GM12801 (cell line): ENCODE results near the gene CD2.

Experiments used
- TF ChIP-seq, protein P1 (sequence below): IDR thresholded peaks from one replicate; pipeline ENCODE4 v1.5.1; 2011; ENCODE audit warnings: control low read depth; ENCODE audit not compliant: insufficient read length; ENCODE audit errors: extremely low read depth

CD2 gene

DNA sequence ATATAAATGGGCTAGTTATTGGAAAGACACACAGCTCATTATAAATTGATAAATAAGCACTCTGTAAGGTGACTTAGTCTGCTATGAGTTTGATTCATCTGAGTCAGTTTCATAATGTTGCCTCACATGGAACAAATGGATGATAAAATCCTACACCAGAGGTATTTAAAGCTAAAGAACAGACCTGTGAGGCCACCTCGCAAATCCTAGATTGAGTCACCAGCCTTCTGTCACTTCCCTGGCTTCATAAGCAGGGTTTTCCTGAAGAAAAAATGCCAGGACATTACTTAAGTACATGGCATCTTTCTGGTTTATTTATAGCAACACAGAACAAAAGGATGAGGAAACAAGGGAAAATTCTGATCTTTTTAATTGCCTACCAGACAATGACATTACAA, 18.4 kb downstream of the CD2 start:
- TF ChIP-seq, protein P1, sequence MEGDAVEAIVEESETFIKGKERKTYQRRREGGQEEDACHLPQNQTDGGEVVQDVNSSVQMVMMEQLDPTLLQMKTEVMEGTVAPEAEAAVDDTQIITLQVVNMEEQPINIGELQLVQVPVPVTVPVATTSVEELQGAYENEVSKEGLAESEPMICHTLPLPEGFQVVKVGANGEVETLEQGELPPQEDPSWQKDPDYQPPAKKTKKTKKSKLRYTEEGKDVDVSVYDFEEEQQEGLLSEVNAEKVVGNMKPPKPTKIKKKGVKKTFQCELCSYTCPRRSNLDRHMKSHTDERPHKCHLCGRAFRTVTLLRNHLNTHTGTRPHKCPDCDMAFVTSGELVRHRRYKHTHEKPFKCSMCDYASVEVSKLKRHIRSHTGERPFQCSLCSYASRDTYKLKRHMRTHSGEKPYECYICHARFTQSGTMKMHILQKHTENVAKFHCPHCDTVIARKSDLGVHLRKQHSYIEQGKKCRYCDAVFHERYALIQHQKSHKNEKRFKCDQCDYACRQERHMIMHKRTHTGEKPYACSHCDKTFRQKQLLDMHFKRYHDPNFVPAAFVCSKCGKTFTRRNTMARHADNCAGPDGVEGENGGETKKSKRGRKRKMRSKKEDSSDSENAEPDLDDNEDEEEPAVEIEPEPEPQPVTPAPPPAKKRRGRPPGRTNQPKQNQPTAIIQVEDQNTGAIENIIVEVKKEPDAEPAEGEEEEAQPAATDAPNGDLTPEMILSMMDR = no peak

DNA sequence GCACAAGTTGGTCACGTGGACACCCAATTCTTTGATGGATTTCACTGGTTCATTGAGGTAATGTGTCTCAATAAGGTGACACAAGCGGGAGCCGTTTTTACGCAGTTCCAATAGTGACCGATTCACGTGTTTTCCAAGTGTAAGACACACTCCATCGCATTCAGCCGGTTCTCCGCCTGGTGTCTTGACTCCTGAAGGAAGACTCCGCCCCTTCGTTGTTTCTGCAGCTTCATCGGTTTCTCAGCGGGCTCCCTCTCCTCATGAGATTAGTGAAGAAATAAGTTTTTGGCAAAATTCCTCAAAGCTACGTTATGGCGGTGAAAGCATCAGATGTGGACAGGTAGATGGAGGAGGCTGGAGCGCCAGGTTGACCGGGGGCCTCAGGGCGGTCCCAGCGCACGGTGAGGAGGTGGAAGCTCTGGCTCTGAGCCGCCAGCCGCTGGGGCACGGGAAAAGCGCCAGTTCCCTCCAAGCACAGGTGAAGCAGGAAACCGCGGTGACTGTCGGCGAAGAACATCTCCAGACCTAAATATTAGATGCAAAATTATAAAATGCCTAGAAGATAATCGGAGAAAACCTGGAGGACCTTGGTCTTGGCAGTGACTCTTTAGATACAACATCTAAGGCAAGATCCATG, 21.0 kb downstream of the CD2 start:
- TF ChIP-seq, protein P1 = no peak

DNA sequence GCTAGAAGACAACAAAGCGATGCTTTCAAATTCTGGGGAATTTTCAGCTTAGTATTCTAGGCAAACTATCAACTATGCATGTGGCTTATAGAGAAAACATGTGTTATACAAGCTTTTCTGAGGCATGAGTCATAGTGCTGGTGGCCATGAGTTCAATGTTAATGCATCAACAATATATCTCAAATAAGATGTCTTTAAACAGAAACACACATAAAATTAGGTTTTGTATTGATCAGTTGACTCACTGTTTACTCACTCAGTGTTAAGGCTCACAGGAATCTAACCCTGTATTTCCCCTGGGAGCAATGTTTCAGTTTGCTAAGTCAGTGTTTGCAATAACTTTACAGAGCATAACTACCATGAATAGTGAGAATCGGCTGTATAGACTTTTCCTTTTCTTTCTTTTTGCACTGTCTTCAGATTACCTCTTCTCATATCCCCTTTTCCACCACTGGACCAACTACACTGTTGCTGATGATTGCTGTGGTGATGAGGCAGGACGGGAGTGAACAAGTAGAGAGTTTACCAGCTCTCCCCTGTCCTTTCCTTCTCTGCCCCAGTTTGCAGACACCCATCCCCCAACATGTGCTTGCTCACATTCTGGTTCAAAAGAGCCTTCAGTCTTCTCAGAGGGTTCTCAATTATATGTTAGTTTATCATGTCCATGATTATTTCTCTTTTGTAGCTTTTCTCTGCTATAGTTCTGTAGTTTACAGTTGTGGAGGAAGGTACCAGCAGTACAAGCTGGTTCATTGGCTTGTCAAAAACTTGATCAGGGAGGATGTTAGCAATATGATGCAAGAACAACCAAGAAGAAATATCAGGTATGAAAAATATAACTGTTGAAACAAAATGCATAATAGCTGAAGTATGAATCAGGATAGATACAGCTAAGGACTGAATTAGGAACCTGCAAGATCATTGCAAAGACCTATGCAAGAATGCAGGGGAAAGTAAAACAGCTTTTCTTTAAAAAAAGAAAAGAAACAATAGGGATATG, 23.9 kb downstream of the CD2 start:
- TF ChIP-seq, protein P1 = no peak

DNA sequence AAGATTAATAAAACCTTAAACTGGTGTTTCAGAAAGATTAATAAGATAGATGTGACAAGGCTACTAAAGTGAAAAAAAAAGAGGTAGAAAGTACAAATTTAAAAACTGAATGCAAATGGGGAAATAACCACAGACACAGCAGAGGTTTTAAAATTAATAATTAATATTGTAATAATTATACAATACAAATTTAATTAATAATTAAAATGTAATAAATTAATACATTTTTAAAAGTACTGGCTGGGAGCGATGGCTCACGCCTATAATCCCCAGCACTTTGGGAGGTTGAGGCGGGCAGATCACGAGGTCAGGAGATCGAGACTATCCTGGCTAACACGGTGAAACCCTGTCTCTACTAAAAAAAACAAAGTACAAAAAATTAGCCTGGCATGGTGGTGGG, 26.8 kb downstream of the CD2 start:
- TF ChIP-seq, protein P1 = no peak

DNA sequence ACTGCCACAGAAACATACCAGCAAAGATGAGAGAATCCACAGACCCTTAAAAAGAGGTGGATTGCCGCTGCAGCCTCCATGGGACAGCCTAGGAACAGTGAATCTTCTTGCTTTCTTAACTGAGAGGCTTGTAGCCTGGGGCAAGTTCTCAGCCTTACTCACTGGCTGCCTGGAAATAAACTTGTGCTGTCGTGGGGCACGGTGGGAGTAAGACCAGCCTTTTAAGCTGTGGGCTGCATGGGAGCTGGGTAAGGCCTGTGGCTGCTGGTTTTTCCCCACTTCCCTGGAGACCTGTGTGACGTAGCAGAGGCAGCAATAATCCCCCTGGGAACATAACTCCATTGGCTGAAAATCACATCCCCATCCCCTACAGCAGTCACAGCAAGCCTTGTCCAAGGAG, 30.8 kb downstream of the CD2 start:
- TF ChIP-seq, protein P1 = no peak

DNA sequence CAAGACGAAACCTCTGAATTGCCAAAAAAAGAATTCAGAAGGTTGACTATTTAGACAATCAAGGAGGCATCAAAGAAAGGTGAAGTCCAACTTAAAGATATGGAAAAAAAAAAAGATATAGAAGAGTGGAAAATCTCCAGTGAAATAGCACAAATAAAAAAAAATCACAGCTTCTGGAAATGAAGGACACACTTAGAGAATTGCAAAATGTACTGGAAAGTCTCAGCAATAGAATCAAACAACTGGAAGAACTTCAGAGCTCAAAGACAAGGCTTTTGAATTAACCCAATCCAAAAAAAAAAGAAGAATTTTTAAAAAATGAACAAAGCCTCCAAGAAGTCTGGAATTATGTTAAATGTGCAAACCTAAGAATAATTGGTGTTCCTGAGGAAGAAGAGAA, 31.8 kb downstream of the CD2 start:
- TF ChIP-seq, protein P1 = no peak

DNA sequence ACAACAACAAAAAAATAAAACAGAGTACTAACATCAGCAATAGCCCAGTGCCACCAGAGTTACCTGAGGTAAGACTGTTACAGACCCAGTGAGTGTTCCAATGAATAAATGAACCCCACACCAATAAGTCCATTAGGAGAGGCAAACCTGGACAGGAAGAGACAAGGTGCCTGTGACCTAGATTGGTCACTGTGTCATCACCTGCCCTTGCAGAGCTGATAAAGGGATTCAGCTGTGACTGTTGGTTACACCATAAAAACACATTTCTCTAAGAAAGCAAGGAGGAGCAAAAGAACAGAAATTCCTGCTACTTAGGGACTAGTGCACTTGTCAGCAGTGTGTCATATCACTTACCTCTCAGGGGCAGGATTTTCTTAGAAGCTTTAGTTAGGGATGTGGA, 37.5 kb downstream of the CD2 start:
- TF ChIP-seq, protein P1 = no peak
